GM13977 (cell line): ENCODE measurements around the gene SUGP1.

ENCODE experiments used
- DNase-seq: peaks from one replicate; pipeline ENCODE4 v3.0.0; 2012; ENCODE audit warnings: low spot score
- in situ Hi-C: fragments of 300-500 bp; cut with MboI; formaldehyde crosslinking; loops from one replicate; pipeline ENCODE4 v1.12.0; 2022; ENCODE audit warnings: low sequenced_read_pairs, low pct_unique_long_range_greater_than_20kb, mixed read lengths, inconsistent platforms; ENCODE audit not compliant: unreplicated experiment
- TF ChIP-seq, protein P1 (sequence below): IDR thresholded peaks from 2 replicates; pipeline ENCODE4 v1.5.1; 2012; ENCODE audit warnings: mild to moderate bottlenecking, control low read depth; ENCODE audit not compliant: insufficient read depth; ENCODE audit errors: extremely low read depth, missing control alignments

SUGP1 gene

DNA sequence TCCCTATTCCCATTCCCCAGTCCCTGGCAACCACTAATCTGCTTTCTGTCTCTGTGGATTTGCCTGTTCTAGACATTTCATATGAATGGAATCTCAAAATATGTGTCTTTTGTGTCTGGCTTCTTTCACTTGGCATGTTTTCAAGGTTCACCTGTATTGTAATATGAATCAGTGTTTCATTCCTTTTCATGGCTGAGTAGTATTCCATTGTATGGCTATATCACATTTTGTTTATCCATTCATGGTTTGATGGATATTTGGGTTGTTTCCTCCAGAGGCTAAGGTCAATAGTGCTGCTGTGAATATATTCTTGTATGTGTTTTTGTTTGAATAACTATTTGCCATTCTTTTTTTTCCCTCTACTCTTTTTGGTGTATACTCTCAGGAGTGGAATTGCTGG, 84.1 kb downstream of the SUGP1 start:
- in situ Hi-C loops: no loop called here
- TF ChIP-seq, protein P1, sequence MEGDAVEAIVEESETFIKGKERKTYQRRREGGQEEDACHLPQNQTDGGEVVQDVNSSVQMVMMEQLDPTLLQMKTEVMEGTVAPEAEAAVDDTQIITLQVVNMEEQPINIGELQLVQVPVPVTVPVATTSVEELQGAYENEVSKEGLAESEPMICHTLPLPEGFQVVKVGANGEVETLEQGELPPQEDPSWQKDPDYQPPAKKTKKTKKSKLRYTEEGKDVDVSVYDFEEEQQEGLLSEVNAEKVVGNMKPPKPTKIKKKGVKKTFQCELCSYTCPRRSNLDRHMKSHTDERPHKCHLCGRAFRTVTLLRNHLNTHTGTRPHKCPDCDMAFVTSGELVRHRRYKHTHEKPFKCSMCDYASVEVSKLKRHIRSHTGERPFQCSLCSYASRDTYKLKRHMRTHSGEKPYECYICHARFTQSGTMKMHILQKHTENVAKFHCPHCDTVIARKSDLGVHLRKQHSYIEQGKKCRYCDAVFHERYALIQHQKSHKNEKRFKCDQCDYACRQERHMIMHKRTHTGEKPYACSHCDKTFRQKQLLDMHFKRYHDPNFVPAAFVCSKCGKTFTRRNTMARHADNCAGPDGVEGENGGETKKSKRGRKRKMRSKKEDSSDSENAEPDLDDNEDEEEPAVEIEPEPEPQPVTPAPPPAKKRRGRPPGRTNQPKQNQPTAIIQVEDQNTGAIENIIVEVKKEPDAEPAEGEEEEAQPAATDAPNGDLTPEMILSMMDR: no peak
- DNase-seq: no peak

DNA sequence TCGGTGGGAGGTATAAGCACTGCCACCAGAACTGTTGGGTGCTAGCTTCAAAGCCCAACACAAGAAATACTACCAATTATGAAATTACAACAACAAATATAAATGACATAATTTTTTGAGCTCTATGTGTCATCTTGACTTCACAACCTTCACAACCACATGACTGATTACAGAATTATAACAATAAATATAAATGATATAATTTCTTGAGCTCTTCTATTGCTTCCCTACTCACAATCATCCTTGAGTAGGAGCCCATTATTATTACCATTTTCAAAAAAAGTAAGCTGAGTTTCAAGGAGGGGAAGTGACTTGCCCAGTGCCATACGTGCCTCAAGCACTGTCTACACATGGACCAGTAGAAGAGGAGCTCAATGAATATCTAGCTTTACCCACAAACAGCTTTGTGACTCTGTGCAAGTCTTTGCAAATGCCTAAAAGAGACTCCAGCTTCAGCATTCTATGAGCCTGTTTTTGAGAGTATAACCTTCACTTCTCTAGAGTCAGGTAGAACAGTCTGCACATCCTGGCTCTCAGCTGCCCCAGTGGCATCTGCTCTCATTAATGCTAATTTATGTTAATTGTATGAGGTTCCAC, 86.0 kb downstream of the SUGP1 start:
- DNase-seq: no peak
- in situ Hi-C loops: no loop called here
- TF ChIP-seq, protein P1: no peak

DNA sequence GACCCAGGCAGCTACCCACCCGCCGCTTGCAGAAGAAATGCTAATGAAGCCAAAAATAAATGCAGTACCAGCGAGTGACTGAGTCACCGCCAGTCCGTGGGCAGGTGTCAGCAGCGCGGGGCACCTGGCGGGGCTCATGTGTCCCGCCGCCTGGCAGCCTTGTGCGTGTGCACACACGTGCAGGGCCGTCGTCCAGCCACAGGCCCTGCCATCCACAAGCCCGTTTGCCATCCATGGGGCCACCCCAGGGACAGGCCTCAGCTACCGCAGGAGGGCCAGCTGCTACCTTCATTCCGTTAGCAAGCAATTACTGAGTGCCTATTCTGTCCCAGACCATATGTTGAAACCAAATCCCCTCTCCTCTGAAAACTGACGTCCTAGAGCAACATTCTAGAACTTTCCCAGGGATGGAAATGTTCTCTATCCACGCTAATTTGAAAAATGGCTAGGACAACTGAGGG, 88.0 kb downstream of the SUGP1 start:
- in situ Hi-C loops: no loop called here
- TF ChIP-seq, protein P1: no peak

DNA sequence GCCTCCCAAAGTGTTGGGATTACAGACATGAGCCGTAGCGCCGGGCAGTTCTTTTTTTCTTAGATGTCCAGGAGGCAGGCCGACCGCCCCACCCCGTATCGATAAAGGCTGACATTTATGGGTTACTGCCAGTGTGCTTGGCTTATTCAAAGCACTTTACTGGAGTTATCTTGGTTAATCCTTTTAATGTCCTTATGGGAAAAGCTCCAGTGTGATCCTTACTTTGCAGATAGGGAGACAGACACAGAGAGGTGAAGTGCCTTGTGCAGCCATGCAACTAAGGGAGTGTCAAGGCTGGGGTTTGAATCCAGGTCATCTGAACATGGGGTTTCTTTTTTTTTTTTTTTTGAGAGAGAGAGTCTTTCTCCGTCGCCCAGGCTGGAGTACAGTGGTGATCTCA, 89.3 kb downstream of the SUGP1 start:
- TF ChIP-seq, protein P1: no peak
- in situ Hi-C loops: no loop called here

More for the DNA sequence above, 88.0 kb downstream of the SUGP1 start:
- DNase-seq: no peak

DNA sequence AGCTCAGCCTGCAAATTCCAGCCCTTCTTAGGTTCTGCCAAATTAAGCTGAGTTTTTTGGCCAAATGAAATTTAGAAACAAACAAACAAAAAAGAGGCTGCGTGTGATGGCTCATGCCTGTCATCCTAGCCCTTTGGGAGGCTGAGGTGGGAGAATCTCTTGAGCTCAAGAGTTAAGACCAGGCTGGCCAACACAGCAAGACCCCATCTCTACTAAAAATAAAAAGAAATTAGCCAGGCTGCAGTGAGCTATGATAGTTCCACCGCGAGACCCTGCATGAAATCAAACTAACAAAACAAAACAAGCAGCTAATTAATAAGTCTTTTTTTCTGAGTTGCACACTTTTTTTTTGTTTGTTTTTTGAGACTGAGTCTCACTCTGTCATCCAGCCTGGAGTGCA, 90.6 kb downstream of the SUGP1 start:
- in situ Hi-C loops: no loop called here
- TF ChIP-seq, protein P1: no peak

More for the DNA sequence above, 89.3 kb downstream of the SUGP1 start:
- DNase-seq: no peak

DNA sequence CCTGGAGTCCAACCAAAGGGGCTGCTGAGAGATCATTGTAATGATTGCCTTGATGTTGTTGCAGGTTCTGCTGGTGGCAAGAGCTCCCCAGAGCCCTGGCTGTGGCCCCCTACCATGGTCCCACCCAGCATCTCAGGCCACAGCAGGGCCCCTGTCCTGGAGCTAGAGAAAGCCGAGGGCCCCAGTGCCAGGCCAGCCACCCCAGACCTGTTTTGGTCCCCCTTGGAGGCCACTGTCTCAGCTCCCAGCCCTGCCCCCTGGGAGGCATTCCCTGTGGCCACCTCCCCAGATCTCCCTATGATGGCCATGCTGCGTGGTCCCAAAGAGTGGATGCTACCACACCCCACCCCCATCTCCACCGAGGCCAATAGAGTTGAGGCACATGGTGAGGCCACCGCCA, 93.1 kb downstream of the SUGP1 start:
- DNase-seq: no peak
- TF ChIP-seq, protein P1: no peak
- in situ Hi-C loops: no loop called here

More for the DNA sequence above, 90.6 kb downstream of the SUGP1 start:
- DNase-seq: no peak
